GM12892 (cell line): ENCODE results near the gene PIK3CA.

Experiments used
- POLR2A ChIP-seq: IDR thresholded peaks from 2 replicates; pipeline ENCODE4 v1.6.1; 2011; ENCODE audit warnings: low read depth, low read length, control low read depth
- POLR2AphosphoS5 ChIP-seq: IDR thresholded peaks from 2 replicates; pipeline ENCODE4 v1.6.1; 2011; ENCODE audit warnings: low read depth, low read length, control low read depth

DNA sequence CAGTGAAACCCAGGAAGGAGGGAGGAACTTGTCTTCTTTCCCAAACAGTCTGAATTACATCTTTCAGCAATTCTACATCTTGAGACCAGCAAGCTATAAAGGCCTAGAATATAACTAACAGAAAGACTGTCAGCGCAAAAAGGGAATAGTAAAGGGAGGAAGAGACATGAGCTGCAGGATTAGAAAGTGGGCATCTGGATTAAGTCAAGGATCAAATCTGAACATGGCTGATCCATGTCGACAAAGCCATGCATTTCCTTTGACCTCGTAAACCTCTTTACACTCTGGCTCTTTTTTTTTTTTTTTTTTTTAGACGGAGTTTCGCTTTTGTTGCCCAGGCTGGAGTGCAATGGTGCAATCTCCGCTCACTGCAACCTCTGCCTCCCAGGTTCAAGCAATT is 138.2 kb downstream of the PIK3CA start:
- no peak for TF ChIP-seq POLR2A
- no peak for TF ChIP-seq POLR2AphosphoS5
